ENCODE data around the gene TRIP12.

TRIP12 gene

GRCh38 chr2:229880892-229881586 lies 40.8 kb downstream of the TRIP12 start:
- no peak overlapping the region for H3K27ac ChIP-seq (ENCODE audit: extremely low read depth, low read depth, low read length)
- no peaks in the 10 kb centered on the region for H3K9me3 ChIP-seq (ENCODE audit: control insufficient read depth, insufficient read depth, low read depth, low read length)
- no peak for TF ChIP-seq ZBTB48 (tag by site-specific recombination; IDR thresholded peaks at IDR 0.05)
- TF ChIP-seq ZNF169 (tag by site-specific recombination; IDR thresholded peaks at IDR 0.05), result no peak
- TF ChIP-seq ZNF121 (tag by site-specific recombination; IDR thresholded peaks at IDR 0.05), result no peak
- TF ChIP-seq PRDM6 (tag by site-specific recombination; IDR thresholded peaks at IDR 0.05), result no peak
- TF ChIP-seq ZIC2 (tag by site-specific recombination; IDR thresholded peaks at IDR 0.05), result no peak
- TF ChIP-seq HOXD13 (CRISPR knock-in tag; IDR thresholded peaks at IDR 0.05; ENCODE audit: borderline replicate concordance), result no peak
- TF ChIP-seq ELK4 (IDR thresholded peaks at IDR 0.05; ENCODE audit: borderline replicate concordance, low read depth, low read length), result no peak
- no peak for TF ChIP-seq ZNF610 (tag by site-specific recombination; IDR thresholded peaks at IDR 0.05; ENCODE audit: borderline replicate concordance)
- no peak for TF ChIP-seq ZEB2 (tag by site-specific recombination; IDR thresholded peaks at IDR 0.05)
- no peak for TF ChIP-seq ZNF670 (tag by site-specific recombination; IDR thresholded peaks at IDR 0.05; ENCODE audit: low read depth)
- no peak for TF ChIP-seq ZNF423 (tag by site-specific recombination; IDR thresholded peaks at IDR 0.05)
- no peak overlapping the region for H3K4me3 ChIP-seq (ENCODE audit: low read depth, low read length)
- H3K4me1 ChIP-seq (ENCODE audit: control insufficient read depth, insufficient read depth, low read length), result 0 out of 2 replicates have a peak, but pooled peaks cover 2% of the 10 kb centered on the region
- peaks cover 19 to 32% of the 10 kb centered on the region in 2 experiments for H3K36me3 ChIP-seq (ENCODE audit: control insufficient read depth in 2 of 2, insufficient read depth in 1 of 2, low read length in 2 of 2)
- POLR2A ChIA-PET, result no interaction called here
- CTCF ChIA-PET, result interaction anchor here (0.6 kb wide), 1 partner anchor 1660 kb away, joined by 3 read pairs; no protein-coding TSS in a partner anchor

- Histone ChIP-seq H3K36me3 (ENCODE audit: control insufficient read depth in 2 of 2, insufficient read depth in 1 of 2, low read length in 2 of 2) (peaks cover 19 to 32% of the 10 kb centered on the region in 2 experiments), H3K4me3 (ENCODE audit: low read depth, low read length) (no peak overlapping the region), H3K4me1 (ENCODE audit: control insufficient read depth, insufficient read depth, low read length) (peaks cover 9% of the 10 kb centered on the region), H3K27ac (ENCODE audit: extremely low read depth, low read depth, low read length) (no peak overlapping the region), H3K9me3 (ENCODE audit: control insufficient read depth, insufficient read depth, low read depth, low read length) (no peaks in the 10 kb centered on the region)
- TF ChIP-seq ZNF561 (tag by site-specific recombination; IDR thresholded peaks at IDR 0.05; ENCODE audit: borderline replicate concordance) (no peak), KLF7 (tag by site-specific recombination; IDR thresholded peaks at IDR 0.05; ENCODE audit: borderline replicate concordance) (no peak), ZNF785 (tag by site-specific recombination; IDR thresholded peaks at IDR 0.05) (no peak), ZNF670 (tag by site-specific recombination; IDR thresholded peaks at IDR 0.05; ENCODE audit: low read depth) (no peak), MYNN (tag by site-specific recombination; IDR thresholded peaks at IDR 0.05; ENCODE audit: borderline replicate concordance) (no peak), KLF10 (tag by site-specific recombination; IDR thresholded peaks at IDR 0.05) (no peak), ZNF335 (tag by site-specific recombination; conservative IDR thresholded peaks at IDR 0.05) (no peak)
- ChIA-PET POLR2A (no interaction called here), CTCF (no interaction called here)
Measured at GRCh38 chr2:229879191-229879950, 42.4 kb downstream of the TRIP12 start.

- no peak overlapping the region for H3K27ac ChIP-seq (ENCODE audit: extremely low read depth, low read depth, low read length)
- H3K4me1 ChIP-seq (ENCODE audit: control insufficient read depth, insufficient read depth, low read length), result peaks cover 19% of the 10 kb centered on the region
- H3K36me3 ChIP-seq (ENCODE audit: control insufficient read depth in 2 of 2, insufficient read depth in 1 of 2, low read length in 2 of 2), result peaks cover 27 to 40% of the 10 kb centered on the region in 2 experiments
- POLR2A ChIA-PET, result no interaction called here
- H3K4me3 ChIP-seq (ENCODE audit: low read depth, low read length), result no peak overlapping the region
- TF ChIP-seq ZNF302 (tag by site-specific recombination; IDR thresholded peaks at IDR 0.05; ENCODE audit: low read depth) (no peak), WT1 (tag by site-specific recombination; IDR thresholded peaks at IDR 0.05) (peak; percentile 84; the same call in 1 of the 2 replicates)
- CTCF ChIA-PET, result no interaction called here
- H3K9me3 ChIP-seq (ENCODE audit: control insufficient read depth, insufficient read depth, low read depth, low read length), result no peaks in the 10 kb centered on the region
Measured at GRCh38 chr2:229875549-229875948, 46.3 kb downstream of the TRIP12 start.
